Measurements from ENCODE around the gene ASAP2.

The ASAP2 gene

DNA sequence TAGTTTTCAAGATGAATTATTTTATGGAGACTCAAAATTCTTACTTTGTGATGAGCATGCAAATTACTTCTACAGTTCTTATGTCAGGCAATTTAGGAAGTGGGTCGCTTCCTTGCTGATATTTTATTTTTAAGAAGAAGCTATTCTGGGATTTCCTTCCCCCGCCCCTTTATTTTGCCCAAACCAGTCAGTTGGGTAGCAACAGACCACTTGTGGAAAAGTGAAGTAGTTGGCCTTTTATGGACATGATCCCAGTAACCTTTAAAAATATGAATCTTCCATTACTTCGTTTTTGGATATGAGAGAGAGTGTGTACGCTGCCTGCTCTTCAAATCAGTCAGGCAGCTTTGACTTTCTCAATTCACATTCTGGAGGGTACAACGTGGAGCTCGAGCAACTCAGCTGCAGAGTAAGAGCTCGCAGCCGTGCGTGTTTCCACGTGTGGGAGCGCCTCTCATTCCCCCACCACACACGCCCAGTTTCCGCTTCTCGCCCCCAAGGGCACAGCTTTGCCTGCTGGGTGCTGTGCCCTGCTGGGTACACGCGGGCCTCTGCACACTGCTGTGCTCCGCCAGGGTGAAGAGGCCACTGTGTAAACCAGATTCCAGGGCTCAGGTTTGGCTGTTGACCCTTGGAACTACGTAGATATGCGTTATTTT is 124.1 kb downstream of the ASAP2 start:
- DNase-seq: no peak

DNA sequence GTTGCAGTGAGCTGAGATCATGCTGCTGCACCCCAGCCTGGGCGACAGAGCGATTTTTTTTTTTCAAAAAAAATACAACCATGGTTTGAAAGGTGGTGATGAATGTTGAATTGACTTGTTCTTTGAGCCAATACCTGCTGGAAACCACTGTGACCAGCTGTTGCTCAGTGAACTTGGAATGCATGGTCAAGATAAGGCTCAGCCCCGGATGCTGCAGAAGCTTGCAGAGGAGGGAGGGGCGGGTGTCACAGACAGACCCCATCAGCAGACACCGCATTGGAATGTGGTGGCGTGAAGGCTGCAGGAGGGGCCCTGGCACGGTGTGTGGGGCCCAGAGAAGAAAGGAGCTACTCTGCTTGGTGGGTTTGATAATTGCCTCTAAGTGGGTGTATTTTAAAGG is 125.1 kb downstream of the ASAP2 start:
- DNase-seq: no peak

DNA sequence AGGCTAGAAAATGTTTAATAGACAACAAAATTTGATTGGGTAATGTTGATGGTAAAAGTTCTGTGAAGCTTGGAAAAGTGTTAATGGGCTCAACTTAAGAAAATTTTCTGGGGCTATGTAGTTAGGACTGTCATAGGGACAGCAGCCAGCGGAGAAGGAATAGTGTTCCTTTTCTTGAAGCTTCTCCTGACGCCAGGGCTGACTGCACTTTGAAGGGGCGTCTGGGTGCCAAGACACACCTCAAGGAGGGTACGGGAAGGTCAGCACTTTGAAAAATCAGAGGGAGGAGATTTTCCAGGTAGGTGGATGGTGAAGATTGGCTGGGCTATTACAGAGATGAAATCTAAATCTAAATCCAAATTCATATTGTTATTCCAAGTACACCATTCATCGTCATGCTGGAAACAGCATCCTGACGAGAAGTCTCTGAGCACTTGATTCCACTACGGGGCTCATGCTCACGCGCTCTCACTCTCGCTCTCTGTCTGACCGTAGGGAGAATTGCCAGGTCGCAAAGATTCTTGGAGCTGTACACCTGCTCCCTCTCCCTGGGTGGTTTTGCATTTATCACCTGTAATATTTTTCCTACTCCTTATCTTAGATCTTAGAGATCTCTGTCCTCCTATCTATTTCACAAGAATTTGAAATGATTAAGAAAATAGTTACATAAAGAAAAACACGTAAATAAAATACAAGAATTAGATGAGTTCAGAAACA is 125.7 kb downstream of the ASAP2 start:
- peak; percentile 13 for DNase-seq

DNA sequence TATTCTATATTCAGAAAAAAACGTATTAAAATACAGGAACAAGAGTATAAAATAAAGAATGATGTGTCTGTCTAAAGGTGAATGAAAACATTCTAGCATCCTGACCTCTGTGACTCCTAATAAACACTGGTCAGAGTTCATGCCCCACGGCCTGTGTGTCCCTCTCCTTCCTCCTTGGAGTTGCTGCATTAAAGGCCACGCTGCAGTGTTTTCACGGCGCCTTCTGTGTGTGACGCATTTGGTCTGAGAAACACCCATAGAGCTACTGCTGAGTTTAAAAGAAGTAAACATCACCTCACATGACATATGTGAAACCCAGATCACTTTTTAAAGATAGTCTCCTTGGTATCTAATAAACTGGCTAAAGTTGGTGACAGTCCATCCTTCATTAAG is 126.2 kb downstream of the ASAP2 start:
- DNase-seq: no peak

DNA sequence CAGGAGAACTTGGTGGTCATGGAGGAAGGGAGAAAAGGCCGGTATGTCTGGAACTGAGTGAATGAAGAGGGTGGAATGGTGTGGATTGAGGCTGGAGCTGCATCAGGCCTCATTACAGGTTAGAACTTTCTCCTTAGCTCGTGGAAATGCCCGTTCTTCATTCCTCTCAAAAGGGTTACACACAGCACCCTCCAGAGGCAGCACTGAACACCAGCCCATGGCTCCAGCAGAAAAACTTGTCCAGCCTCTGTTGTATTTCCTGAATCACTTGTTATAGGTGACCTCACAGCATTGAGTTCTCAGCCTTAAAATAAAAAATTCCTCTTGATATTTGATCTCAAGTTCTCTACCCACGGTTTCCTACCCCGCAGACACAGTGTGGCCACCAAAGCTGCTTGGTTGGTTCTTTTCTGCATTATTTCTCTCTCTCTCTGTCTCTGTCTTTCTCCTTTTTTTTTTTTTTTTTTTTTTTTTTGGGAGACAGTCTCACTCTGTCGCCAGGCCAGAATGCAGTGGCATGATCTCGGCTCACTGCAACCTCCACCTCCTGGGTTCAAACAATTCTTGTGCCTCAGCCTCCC is 127.1 kb downstream of the ASAP2 start:
- DNase-seq: peak; percentile 13

DNA sequence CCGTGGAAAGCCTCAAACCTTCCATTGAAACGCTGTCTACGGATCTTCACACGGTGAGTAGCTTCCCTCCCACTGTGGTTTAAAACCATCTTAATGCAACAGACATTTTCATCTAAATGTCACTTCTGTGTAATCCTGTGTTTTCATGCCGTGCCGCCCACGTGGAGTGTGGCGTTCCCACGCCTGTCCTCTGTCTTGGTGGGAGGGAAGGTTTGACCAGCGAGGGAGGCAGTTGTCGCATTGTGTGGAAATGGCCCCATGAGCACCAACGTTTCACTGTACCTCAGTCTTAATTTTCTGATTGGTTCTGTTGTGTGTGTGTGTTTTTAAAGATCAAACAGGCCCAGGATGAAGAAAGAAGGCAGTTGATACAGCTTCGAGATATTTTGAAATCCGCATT is 128.1 kb downstream of the ASAP2 start:
- no peak for DNase-seq

DNA sequence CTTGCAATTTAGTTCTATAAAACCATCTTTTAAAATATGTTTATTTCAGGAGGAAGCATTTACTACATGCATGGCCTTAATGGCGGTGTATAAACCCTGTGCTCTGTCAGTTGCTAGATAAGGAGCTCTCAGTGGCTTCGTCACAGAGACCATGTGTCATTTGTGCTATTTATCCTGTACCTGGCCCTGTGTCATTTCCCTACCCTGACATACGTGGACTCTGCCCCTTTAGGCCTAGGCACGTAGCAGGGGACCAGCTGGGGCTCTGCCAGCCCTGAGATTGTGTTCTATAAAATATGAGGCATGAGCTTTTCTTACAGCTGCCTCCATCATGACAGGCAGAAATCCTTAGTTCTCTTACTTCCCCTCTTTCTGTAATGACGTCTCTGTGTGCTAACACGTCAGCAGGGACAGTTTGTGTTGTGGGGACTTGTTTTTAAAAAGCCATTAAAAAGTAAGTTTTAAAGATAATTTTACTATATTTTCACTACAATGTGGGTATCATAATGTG is 128.8 kb downstream of the ASAP2 start:
- DNase-seq: no peak

DNA sequence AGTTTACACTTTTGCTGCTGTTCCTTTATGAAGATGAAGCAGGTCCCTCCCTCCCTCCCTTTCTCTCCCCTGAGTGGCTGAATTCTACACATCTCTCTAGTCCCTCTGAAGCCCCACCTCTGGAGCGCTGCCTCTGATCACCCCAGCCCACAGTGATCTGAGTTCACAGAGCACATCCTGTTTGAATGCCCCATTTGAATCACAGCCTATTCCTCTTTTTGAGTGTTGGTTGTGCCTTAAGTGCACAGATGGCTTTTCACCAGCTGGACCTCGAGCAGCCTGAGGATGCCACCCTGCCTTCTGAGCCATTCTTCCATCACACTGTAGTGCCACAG is 129.6 kb downstream of the ASAP2 start:
- peak; percentile 79 for DNase-seq

DNA sequence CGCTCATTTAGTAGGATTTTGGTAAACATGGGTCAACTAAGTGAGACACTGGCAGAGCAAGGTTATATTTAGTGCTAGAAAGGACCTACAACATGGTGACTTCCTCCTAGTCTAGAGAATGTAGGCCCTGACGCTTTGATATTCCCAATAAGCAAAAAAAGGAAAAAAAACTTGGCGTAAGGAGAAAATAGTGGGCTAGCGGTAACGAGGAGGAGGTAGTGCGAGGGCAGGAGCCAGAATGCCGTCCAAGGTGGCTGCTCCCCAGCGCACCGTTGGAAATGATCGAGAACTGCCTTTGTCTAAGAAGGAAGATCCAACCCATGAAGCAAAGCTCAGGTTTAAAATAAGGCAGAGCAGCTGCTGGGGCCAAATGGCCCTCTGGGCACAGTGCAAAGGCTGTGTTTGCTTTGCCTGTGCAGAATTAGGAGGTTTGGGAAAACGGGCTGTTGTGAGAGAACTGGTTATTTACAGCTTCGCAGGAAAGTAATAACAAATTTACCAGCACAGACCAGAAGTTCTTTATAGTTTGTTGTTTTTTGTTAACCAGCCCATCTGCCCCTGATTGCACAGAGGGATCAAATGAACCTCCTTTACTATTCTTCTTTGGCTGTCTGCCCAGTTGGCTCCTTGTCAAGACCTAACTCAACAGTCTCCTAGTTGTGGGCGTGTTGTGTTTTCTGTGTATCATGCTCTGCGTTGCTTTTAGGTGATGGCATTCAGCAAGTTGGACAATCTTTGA is 130.1 kb downstream of the ASAP2 start:
- peak; percentile 96 for DNase-seq

DNA sequence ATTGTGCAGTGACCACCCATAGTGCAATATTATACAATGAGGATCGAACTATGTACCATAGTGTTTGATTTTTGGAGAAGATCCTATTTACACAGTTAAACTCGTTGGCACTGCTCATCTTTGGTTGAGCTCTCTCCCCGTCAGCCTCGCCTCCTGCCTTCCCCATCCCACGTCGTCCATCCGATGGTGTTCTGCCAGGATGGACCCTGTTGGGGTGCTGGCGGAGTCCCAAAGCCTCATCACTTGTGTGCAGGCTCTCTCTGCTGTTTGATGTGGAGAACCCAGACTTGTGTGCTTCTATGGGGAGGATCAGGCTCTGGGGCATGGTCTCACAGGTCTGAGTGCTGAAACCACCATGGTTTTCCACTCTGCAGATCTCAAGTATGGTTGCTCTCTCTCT is 131.3 kb downstream of the ASAP2 start:
- DNase-seq: no peak

DNA sequence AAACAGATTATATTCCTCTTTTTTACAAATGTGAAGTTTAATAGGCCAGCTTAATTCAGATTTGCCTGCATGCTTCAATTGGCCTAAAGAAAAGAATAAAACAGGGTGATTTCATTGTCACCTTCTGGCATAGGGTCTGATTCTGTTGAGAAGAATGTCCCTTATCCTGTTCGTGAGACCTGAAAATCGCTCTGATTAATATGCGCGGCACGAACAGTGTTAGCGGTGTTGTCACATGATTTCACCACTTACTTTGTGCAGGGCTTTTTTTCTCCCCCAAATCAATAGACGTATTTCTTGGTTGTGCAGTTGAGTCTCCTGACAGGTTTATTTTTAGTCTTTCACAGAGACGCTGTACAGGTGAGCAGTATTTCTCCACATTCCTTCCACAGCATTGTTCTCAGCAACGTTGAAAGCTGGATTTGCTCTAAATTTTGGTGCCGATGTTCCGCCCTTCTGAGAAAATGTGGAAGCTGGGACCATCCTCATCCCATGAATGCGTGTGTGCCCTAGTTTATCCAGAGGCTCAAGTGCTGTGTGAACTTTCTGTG is 134.8 kb downstream of the ASAP2 start:
- DNase-seq: no peak

DNA sequence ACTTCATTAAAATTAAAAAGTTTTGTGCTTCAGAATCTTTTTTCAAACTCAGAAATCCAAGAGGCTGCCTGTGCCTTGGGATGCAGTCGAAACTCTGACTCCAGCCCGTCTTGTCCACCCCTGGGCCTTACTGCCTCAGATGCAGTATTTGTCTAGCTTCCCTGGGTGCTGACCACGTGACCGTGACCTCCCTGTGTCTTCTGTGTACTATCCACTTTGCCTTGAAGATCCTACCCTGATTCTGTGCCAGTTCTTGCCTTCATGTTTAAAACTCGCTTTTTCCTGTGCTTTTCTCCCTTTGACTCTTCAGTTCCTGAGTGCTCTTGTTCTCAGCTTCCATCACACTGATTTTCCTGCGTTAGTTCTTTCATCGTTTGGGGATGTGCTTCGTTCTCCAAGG is 136.0 kb downstream of the ASAP2 start:
- DNase-seq: no peak

DNA sequence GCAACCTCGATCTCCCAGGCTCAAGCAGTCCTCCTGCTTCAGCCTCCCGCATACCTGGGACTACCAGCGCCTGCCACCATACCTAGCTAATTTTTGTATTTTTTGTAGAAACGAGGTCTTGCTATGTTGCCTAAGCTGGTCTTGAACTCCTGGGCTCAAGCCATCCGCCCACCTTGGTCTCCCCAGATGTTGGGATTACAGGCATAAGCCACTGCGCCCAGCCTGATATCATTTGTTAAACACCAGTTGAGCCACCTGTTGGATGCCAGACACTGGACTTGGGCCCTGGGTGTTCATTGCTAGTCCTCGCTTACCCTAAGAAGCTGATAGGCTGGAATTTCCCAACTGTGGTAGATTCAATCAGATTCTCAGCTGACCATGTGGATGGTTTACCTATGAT is 136.9 kb downstream of the ASAP2 start:
- no peak for DNase-seq

DNA sequence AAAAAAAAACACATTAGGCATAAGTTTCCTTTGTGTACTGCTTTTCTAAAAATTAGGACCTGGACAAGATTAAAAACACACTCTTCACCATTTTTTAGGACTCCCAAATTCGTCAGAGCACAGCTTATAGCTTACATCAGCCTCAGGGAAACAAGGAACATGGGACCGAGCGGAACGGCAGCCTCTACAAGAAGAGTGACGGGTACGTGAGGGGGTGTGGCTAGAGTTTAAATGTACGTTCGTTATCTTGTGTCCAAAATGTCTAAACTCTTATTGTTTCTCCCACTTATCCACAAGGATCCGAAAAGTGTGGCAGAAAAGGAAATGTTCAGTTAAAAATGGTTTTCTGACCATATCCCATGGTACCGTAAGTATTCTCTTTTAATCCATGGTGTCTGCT is 137.8 kb downstream of the ASAP2 start:
- DNase-seq: no peak

DNA sequence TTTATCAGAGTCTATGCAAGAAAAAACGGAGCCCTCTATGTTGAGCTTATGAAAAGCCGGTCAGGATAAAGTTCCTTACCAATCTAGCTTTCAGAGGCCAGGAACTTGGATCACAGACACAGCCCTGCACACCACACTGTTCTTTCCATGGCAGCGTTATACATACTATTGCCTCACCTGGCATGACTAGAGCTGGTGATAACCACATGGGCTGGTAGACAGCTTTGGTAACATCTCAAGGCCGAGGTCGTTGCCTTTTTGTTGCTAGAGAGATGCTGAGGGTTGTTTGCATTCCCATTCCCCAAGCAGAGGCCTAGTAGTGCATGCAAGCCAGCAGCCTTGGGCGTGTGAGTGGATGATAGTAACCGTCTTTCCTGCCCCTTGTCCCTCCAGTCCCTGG is 138.7 kb downstream of the ASAP2 start:
- DNase-seq: no peak

DNA sequence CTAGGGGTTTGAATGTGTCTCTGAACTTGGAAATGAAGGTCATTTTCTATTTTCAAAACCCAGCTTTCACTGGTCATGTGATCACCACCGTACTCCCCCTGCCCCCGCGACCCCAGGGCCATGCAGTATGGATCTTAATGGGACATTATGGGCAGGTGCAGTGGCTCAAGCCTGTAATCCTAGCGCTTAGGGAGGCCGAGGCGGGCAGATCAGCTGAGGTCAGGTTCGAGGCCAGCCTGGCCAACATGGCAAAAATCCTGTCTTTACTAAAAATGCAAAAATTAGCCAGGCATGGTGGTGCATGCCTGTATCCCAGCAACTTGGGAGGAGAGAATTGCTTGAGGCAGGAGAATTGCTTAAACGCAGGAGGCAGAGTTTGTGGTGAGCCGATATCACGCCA is 139.4 kb downstream of the ASAP2 start:
- DNase-seq: no peak

DNA sequence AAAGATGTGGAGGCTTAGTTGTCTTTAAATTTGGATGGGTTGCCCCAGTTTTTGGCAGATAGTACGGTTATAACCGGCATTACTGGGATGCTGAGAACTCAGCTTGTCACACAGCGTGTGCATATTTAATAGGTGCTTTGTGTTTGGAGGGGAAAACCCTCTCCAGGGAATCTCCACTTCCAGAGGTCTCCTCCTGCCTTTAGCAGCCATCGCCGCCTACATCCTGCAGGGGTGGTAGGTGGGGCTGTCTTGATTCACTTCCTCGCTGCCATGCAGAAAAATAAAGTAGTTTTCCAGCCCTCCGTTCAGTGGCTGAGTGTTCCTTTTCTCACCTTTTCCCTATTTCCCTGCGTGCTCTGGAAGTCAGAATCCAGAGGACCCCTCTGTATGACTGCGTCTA is 140.3 kb downstream of the ASAP2 start:
- no peak for DNase-seq

DNA sequence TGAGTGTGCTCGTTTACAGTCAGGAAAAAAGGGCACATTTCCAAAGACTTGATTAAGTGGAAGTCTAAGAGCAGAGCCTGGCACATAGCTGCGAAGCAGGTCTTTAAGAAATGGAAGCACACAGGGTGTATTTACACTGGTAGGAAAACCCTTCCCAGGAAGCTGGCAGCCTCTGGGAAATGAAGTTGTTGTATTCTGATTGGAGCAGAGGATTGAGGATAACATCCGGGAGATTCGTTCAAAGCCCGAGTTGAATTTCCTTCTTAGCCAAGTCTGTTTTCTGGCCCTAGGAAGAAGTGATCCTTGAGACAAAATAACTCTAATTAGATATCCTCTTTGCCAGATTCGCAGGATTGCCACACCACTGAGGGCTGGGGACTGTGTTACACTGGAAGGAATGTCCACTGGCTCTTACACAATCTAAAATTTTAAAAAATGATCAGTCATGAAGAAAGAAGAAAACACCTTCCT is 140.8 kb downstream of the ASAP2 start:
- DNase-seq: no peak

DNA sequence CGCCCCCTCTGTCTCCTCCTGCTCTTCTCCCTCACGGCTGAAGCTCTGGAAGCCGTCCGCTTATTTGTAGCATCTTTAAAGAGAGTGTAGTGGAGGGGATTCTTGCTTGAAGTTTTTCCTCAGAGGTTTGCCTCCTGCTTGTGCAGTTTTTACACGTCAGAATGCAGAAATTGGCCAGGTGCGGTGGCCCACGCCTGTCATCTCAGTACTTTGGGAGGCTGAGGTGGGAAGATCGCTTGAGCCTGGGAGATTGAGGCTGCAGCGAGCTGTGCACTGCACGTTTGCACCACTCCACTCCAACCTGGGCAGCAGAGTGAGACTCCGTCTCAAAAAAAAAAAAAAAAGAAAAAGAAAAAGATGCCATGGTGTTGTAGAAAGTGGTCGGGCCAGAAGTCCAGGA is 147.7 kb downstream of the ASAP2 start:
- no peak for DNase-seq

DNA sequence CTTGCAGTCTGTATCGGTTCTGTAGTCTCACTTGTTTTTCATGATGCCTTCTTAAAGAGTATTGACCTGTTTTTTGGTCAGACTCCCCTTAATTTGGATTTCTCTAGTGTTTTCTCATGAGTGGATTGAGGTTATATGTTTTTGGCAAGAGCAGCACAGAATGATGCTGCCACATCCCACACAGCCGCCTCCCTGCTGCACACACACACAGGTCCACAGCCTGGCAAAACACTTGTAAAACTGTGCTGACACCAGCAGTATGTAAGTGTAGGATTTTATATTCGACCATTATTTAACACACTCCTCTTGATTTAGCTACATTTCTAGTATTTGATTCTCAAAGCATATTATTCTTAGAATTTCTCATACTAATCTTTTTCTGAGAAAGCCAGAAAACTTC is 148.7 kb downstream of the ASAP2 start:
- DNase-seq: no peak

DNA sequence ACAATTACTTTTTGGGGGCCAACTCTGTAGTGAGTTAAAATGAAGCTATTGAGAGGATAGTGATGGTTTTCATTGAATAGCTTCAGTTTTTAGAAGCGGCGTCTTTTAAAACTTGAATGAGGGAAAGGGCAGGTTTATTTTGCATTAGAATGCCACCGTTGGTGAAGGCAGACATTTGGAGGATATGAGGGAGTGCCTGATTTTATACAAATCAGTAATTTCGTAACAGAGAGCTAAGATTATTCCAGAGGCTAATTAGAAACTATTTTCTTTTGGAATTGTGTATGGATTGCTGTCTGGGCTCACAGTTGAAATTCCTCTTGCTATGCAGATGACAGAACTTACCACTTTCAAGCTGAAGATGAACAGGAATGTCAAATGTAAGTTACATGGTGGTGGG is 149.1 kb downstream of the ASAP2 start:
- no peak for DNase-seq

DNA sequence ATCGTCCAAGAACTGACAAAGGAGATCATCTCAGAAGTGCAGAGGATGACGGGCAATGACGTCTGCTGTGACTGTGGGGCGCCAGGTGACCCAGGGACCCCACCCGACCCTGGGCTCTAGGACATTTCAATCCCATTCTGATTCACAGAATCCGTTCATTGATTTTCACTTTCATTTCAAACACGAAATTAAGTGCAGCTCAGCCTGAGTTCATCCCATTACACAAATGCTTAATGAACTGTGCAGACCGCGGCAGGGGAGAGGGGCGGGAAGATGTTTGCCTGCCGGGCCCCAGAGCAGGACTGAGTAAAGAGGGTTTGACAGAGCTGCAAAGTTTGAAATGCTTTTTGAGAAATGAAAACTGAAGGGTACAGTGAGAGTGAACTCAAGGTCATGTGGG is 149.6 kb downstream of the ASAP2 start:
- DNase-seq: no peak

DNA sequence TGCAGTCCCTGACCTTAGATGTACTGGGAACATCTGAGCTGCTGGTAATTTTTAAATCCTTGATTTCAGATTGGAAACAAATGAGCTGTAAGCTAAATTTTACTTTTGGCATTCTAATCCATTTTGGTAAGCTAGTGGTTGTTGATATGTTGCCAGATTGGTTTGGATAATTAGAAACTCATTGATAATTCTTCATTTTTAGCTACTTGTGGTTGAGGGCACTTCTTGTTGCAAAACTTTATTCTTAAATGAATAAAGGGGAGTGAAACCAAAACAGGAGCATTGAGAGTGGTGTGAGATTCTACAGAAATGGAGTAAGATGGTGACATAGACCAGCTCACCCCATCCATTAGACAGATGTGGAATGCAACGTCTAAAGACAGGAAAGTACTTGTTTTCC is 152.2 kb downstream of the ASAP2 start:
- DNase-seq: no peak

Measured in NCI-H1105 treated with DMSO at 0.1 percent for 48 hours (cell line).